Measurements from ENCODE around the gene SLCO2B1. TPM values are rescaled to one million over a fixed set of nuclear protein-coding genes. Genes with fewer than 3 reads are reported as not detected.

SLCO2B1 gene
- total and polyA plus RNA-seq, 2 experiments from 2014 or later, result not detected

DNA sequence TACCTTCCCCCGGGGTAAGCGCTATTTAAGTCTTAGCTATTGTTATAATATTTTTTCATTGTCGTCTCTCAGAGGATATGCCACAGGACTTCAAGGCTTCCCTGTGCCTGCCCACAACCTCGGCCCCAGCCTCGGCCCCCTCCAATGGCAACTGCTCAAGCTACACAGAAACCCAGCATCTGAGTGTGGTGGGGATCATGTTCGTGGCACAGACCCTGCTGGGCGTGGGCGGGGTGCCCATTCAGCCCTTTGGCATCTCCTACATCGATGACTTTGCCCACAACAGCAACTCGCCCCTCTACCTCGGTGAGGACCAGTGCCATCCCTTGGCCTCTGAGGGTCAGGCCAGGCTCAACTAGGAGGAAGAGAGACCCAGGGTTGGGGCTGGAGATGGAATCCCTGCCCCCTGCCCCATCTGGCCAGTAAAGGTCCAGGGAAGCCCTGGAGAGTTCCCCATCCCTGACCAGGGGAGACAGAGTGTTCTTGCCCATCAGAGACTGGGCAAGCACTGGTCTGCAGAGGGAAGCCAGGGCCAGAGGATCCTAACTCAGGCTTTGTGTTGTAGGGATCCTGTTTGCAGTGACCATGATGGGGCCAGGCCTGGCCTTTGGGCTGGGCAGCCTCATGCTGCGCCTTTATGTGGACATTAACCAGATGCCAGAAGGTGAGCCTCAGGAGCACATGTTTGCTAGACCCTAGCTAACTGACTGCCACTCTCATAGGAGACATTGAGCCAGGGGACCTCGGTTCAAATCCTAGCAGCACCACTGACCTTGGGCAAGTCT is 18.4 kb downstream of the SLCO2B1 start:
- Histone ChIP-seq H3K79me2 (replicated peaks; ENCODE audit: insufficient read depth) (no peaks in the 10 kb centered on the region), H3K36me3 (ENCODE audit: insufficient read depth) (no peaks in the 10 kb centered on the region), H3K4me1 (ENCODE audit: insufficient read depth) (no peaks in the 10 kb centered on the region; the same call in 1 of the 2 replicates), H3K27me3 (ENCODE audit: insufficient read depth) (no peaks in the 10 kb centered on the region), H3K9me2 (ENCODE audit: insufficient read depth) (no peaks in the 10 kb centered on the region), H3F3A (replicated peaks; ENCODE audit: low read depth) (no peaks in the 10 kb centered on the region), H3K27ac (ENCODE audit: low read depth) (no peak overlapping the region), H4K20me1 (replicated peaks; ENCODE audit: insufficient read depth) (no peaks in the 10 kb centered on the region), H3K4me3 (no peak overlapping the region), H3K4me2 (no peak overlapping the region), H2AFZ (no peak overlapping the region)
- H3K4me3 Mint-ChIP-seq, result no peak overlapping the region
- TF ChIP-seq, protein P1, sequence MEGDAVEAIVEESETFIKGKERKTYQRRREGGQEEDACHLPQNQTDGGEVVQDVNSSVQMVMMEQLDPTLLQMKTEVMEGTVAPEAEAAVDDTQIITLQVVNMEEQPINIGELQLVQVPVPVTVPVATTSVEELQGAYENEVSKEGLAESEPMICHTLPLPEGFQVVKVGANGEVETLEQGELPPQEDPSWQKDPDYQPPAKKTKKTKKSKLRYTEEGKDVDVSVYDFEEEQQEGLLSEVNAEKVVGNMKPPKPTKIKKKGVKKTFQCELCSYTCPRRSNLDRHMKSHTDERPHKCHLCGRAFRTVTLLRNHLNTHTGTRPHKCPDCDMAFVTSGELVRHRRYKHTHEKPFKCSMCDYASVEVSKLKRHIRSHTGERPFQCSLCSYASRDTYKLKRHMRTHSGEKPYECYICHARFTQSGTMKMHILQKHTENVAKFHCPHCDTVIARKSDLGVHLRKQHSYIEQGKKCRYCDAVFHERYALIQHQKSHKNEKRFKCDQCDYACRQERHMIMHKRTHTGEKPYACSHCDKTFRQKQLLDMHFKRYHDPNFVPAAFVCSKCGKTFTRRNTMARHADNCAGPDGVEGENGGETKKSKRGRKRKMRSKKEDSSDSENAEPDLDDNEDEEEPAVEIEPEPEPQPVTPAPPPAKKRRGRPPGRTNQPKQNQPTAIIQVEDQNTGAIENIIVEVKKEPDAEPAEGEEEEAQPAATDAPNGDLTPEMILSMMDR (conservative IDR thresholded peaks at IDR 0.05; ENCODE audit: low read depth in 2 of 2), result no peak
- no peak for TF ChIP-seq EZH2phosphoT487 (IDR thresholded peaks at IDR 0.05; ENCODE audit: unreplicated experiment)
- H3K27me3 Mint-ChIP-seq (ENCODE audit: insufficient read depth, low read depth, poor library complexity), result no peaks in the 10 kb centered on the region
- ATAC-seq (no peak), DNase-seq (ENCODE audit: low spot score) (no peak)
- no peaks in the 10 kb centered on the region for H3K9me3 Mint-ChIP-seq
- no peak overlapping the region for H3K27ac Mint-ChIP-seq
- H3K36me3 Mint-ChIP-seq (ENCODE audit: low read depth), result no peaks in the 10 kb centered on the region
- H3K4me1 Mint-ChIP-seq, result peaks cover 4% of the 10 kb centered on the region

DNA sequence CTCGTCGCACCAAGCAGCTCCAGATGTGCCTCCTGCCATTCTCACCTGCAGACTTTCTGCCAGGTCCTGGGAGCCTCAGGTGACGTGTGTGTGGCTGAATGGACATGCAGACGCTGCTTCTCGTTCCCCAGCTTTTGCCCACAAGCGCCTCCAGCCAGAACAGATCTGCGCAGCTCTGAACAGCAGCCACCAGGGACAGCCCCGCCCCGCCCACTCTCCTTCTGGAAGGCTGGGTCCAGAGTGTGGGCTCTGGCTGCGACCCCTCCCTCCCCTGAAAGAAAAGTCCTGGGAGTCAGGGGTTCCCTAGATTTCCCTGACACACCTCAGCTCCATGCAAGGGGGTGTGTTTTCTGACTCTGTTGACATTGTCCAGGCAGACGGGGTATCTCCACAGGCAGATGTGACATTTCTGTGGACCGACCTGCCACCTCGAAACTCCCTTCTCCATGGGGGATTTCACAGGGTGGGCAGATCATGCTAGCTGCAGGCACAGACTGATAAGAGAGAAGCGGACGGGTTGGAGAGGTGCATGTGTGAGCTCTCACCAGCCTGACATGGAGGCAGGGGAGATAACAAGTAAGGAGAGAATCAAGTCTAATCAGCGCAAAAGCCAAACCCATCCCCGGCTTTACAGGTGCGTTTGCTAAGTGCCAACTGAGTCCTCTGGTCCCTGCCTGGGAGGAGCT is 19.8 kb downstream of the SLCO2B1 start:
- Histone ChIP-seq H3K4me1 (ENCODE audit: insufficient read depth) (no peaks in the 10 kb centered on the region; the same call in 1 of the 2 replicates), H3K4me2 (no peak overlapping the region), H3K36me3 (ENCODE audit: insufficient read depth) (no peaks in the 10 kb centered on the region), H4K20me1 (replicated peaks; ENCODE audit: insufficient read depth) (no peaks in the 10 kb centered on the region), H3K4me3 (no peak overlapping the region), H3K27me3 (ENCODE audit: insufficient read depth) (no peaks in the 10 kb centered on the region), H3K9me2 (ENCODE audit: insufficient read depth) (no peaks in the 10 kb centered on the region), H3K27ac (ENCODE audit: low read depth) (no peak overlapping the region), H3K79me2 (replicated peaks; ENCODE audit: insufficient read depth) (no peaks in the 10 kb centered on the region), H2AFZ (no peak overlapping the region), H3F3A (replicated peaks; ENCODE audit: low read depth) (no peaks in the 10 kb centered on the region)
- no peak for TF ChIP-seq CREB1 (CRISPR knock-in tag; IDR thresholded peaks at IDR 0.05; ENCODE audit: low read depth)
- no peak for TF ChIP-seq JUNB (IDR thresholded peaks at IDR 0.05; ENCODE audit: unreplicated experiment)
- TF ChIP-seq, protein P2, sequence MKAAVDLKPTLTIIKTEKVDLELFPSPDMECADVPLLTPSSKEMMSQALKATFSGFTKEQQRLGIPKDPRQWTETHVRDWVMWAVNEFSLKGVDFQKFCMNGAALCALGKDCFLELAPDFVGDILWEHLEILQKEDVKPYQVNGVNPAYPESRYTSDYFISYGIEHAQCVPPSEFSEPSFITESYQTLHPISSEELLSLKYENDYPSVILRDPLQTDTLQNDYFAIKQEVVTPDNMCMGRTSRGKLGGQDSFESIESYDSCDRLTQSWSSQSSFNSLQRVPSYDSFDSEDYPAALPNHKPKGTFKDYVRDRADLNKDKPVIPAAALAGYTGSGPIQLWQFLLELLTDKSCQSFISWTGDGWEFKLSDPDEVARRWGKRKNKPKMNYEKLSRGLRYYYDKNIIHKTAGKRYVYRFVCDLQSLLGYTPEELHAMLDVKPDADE (IDR thresholded peaks at IDR 0.05), result no peak
- no peak for TF ChIP-seq ZNF331 (CRISPR knock-in tag; IDR thresholded peaks at IDR 0.05; ENCODE audit: low read depth)
- TF ChIP-seq, protein P3, sequence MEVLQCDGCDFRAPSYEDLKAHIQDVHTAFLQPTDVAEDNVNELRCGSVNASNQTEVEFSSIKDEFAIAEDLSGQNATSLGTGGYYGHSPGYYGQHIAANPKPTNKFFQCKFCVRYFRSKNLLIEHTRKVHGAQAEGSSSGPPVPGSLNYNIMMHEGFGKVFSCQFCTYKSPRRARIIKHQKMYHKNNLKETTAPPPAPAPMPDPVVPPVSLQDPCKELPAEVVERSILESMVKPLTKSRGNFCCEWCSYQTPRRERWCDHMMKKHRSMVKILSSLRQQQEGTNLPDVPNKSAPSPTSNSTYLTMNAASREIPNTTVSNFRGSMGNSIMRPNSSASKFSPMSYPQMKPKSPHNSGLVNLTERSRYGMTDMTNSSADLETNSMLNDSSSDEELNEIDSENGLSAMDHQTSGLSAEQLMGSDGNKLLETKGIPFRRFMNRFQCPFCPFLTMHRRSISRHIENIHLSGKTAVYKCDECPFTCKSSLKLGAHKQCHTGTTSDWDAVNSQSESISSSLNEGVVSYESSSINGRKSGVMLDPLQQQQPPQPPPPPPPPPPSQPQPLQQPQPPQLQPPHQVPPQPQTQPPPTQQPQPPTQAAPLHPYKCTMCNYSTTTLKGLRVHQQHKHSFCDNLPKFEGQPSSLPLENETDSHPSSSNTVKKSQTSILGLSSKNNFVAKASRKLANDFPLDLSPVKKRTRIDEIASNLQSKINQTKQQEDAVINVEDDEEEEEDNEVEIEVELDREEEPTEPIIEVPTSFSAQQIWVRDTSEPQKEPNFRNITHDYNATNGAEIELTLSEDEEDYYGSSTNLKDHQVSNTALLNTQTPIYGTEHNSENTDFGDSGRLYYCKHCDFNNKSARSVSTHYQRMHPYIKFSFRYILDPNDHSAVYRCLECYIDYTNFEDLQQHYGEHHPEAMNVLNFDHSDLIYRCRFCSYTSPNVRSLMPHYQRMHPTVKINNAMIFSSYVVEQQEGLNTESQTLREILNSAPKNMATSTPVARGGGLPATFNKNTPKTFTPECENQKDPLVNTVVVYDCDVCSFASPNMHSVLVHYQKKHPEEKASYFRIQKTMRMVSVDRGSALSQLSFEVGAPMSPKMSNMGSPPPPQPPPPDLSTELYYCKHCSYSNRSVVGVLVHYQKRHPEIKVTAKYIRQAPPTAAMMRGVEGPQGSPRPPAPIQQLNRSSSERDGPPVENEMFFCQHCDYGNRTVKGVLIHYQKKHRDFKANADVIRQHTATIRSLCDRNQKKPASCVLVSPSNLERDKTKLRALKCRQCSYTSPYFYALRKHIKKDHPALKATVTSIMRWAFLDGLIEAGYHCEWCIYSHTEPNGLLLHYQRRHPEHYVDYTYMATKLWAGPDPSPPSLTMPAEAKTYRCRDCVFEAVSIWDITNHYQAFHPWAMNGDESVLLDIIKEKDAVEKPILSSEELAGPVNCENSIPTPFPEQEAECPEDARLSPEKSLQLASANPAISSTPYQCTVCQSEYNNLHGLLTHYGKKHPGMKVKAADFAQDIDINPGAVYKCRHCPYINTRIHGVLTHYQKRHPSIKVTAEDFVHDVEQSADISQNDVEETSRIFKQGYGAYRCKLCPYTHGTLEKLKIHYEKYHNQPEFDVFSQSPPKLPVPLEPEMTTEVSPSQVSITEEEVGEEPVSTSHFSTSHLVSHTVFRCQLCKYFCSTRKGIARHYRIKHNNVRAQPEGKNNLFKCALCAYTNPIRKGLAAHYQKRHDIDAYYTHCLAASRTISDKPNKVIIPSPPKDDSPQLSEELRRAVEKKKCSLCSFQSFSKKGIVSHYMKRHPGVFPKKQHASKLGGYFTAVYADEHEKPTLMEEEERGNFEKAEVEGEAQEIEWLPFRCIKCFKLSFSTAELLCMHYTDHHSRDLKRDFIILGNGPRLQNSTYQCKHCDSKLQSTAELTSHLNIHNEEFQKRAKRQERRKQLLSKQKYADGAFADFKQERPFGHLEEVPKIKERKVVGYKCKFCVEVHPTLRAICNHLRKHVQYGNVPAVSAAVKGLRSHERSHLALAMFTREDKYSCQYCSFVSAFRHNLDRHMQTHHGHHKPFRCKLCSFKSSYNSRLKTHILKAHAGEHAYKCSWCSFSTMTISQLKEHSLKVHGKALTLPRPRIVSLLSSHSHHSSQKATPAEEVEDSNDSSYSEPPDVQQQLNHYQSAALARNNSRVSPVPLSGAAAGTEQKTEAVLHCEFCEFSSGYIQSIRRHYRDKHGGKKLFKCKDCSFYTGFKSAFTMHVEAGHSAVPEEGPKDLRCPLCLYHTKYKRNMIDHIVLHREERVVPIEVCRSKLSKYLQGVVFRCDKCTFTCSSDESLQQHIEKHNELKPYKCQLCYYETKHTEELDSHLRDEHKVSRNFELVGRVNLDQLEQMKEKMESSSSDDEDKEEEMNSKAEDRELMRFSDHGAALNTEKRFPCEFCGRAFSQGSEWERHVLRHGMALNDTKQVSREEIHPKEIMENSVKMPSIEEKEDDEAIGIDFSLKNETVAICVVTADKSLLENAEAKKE (CRISPR knock-in tag; IDR thresholded peaks at IDR 0.05), result no peak
- no peak for TF ChIP-seq POLR2AphosphoS5 (IDR thresholded peaks at IDR 0.05; ENCODE audit: low read depth)
- no peak for TF ChIP-seq NANOG (IDR thresholded peaks at IDR 0.05; ENCODE audit: borderline replicate concordance)
- TF ChIP-seq ZNF114 (CRISPR knock-in tag; IDR thresholded peaks at IDR 0.05), result no peak
- no peak for TF ChIP-seq EZH2 (IDR thresholded peaks at IDR 0.05; ENCODE audit: low read depth, unreplicated experiment)
- peaks cover 1% of the 10 kb centered on the region for H3K27me3 Mint-ChIP-seq (ENCODE audit: insufficient read depth, low read depth, poor library complexity)
- H3K4me3 Mint-ChIP-seq, result no peak overlapping the region
- no peaks in the 10 kb centered on the region for H3K36me3 Mint-ChIP-seq (ENCODE audit: low read depth)
- no peaks in the 10 kb centered on the region for H3K9me3 Mint-ChIP-seq
- H3K4me1 Mint-ChIP-seq, result peaks cover 9% of the 10 kb centered on the region
- DNase-seq (ENCODE audit: low spot score), result no peak
- H3K27ac Mint-ChIP-seq, result no peak overlapping the region
- peak; percentile 45 for ATAC-seq
